Hepatocyte (in vitro differentiated cells): ENCODE data around the gene MBD5. TPM values are rescaled to one million over a fixed set of nuclear protein-coding genes. Genes with fewer than 3 reads are reported as not detected.
A peak's percentile ranks its signal among the peaks of the same experiment; 100 is the strongest.

Source experiments
- DNase-seq: peaks from one replicate; pipeline ENCODE4 v3.0.0-alpha.2; 2016; ENCODE audit warnings: low spot score
- H2AFZ ChIP-seq: fragments of 200-600 bp; sonication (generic); 2 replicates; pipeline ENCODE4 v1.6.0; 2016; ENCODE audit warnings: antibody characterized with exemption, mild to moderate bottlenecking
- H3K27ac ChIP-seq: fragments of 200-600 bp; sonication (generic); 2 replicates; pipeline ENCODE4 v1.5.1; 2016; ENCODE audit warnings: mild to moderate bottlenecking
- H3K27me3 ChIP-seq: fragments of 200-600 bp; sonication (generic); 2 replicates; pipeline ENCODE4 v1.6.1; 2016
- H3K36me3 ChIP-seq: fragments of 200-600 bp; sonication (generic); replicated peaks from 2 replicates; pipeline ENCODE4 v1.5.1; 2016; ENCODE audit warnings: low read depth; ENCODE audit not compliant: insufficient read depth
- H3K4me1 ChIP-seq: fragments of 200-600 bp; sonication (generic); 2 replicates; pipeline ENCODE4 v1.5.1; 2016; ENCODE audit warnings: mild to moderate bottlenecking, moderate library complexity; ENCODE audit not compliant: insufficient read depth
- H3K4me2 ChIP-seq: fragments of 200-600 bp; sonication (generic); 2 replicates; pipeline ENCODE4 v1.6.0; 2016
- H3K4me3 ChIP-seq: fragments of 200-600 bp; sonication (generic); 2 replicates; pipeline ENCODE4 v1.5.1; 2016; ENCODE audit warnings: mild to moderate bottlenecking
- H3K79me2 ChIP-seq: fragments of 200-600 bp; sonication (generic); 2 replicates; pipeline ENCODE4 v1.6.0; 2017; ENCODE audit warnings: mild to moderate bottlenecking
- H3K9me2 ChIP-seq: fragments of 200-600 bp; sonication (generic); replicated peaks from 2 replicates; pipeline ENCODE4 v1.6.0; 2017; ENCODE audit warnings: mild to moderate bottlenecking; ENCODE audit not compliant: insufficient read depth
- H3K9me3 ChIP-seq: fragments of 200-600 bp; sonication (generic); 2 replicates; pipeline ENCODE4 v1.5.1; 2016; ENCODE audit warnings: low read depth, mild to moderate bottlenecking
- H4K20me1 ChIP-seq: fragments of 200-600 bp; sonication (generic); 2 replicates; pipeline ENCODE4 v1.6.0; 2016; ENCODE audit warnings: mild to moderate bottlenecking; ENCODE audit not compliant: insufficient read depth, poor library complexity, severe bottlenecking
- EZH2 ChIP-seq: fragments of 200-600 bp; sonication (generic); IDR thresholded peaks from 2 replicates; pipeline ENCODE4 v1.6.1; 2016; ENCODE audit warnings: antibody characterized with exemption, mild to moderate bottlenecking, borderline replicate concordance
- EZH2phosphoT487 ChIP-seq: fragments of 200-600 bp; sonication (generic); IDR thresholded peaks from one replicate; pipeline ENCODE4 v1.6.1; 2018; ENCODE audit warnings: antibody characterized with exemption, mild to moderate bottlenecking, low read depth, moderate library complexity; ENCODE audit not compliant: unreplicated experiment, severe bottlenecking
- WGBS: methylation state at CpG from one replicate; pipeline ENCODE4 v1.1.6; 2016; ENCODE audit warnings: low lambda C conversion rate; ENCODE audit errors: missing lambda C conversion rate; 5-methylcytosine and 5-hydroxymethylcytosine counted together
- polyA plus RNA-seq: library from polyadenylated mRNA; unstranded; fragments of >200 nt; fragmentation: Nextera tagmentation; extraction: Ambion mirVana; gene quantifications from 2 replicates; pipeline ENCODE4 v1.2.1, GENCODE V29; 2016
- total RNA-seq: library from RNA; depleted of rRNA; stranded (reverse); fragments of >200 nt; gene quantifications from 2 replicates; pipeline ENCODE4 v1.2.3, GENCODE V29; 2014
- TF ChIP-seq, protein P1 (sequence below): fragments of 200-600 bp; sonication (generic); IDR thresholded peaks from 2 replicates; pipeline ENCODE4 v1.5.1; 2016; ENCODE audit warnings: antibody characterized with exemption, mild to moderate bottlenecking; ENCODE audit not compliant: poor library complexity

MBD5 gene
- total and polyA plus RNA-seq, 2 experiments from 2014 or later = 20.9 to 36.2 TPM

DNA sequence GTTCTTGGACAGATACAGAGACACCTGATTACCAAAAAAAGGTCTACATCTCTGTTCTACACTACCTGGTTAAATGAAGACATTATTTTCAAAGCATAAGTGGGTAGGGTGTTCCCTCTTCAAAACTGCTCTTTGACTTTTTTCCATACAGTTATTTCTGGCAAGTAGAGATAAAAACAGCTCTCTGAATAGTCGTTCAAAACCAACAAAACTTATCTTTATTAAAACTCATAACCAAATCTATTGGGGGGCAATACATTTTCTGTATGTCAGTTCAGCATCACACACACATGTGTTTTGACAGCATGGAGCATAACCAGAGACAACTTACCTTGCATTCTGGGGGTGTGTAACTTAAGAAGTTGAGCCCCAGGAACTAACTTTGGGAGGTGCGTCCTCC lies 474.7 kb downstream of the MBD5 start:
- 82% methylated on average over 2 of the region's 2 CpGs for WGBS

DNA sequence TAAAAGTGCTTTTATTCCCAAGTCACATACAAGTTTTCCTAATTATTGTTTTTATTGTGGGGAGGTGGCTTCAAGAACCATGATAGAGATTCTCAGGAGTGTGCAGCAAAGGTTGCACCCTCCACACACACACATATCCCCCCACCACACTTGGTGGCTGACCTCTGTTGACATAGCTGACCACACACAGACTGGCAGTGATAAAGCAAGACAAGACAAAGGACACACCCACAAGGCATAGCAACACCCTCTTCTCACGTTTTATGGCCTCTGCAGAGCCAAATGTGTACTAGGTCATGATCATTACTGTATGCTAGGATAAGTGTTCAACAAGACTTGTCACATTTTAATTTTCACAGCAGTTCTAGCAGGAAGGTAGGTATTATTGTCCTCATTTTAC lies 480.7 kb downstream of the MBD5 start:
- 22% methylated on average over 1 of the region's 1 CpG for WGBS
- H3K27me3 ChIP-seq = no peaks in the 10 kb centered on the region
- H2AFZ ChIP-seq = no peak overlapping the region
- H4K20me1 ChIP-seq = no peaks in the 10 kb centered on the region
- H3K27ac ChIP-seq = no peak overlapping the region
- H3K36me3 ChIP-seq = no peaks in the 10 kb centered on the region
- H3K9me2 ChIP-seq = no peaks in the 10 kb centered on the region
- H3K4me1 ChIP-seq = no peaks in the 10 kb centered on the region
- TF ChIP-seq EZH2 (no peak), EZH2phosphoT487 (no peak)
- TF ChIP-seq, protein P1, sequence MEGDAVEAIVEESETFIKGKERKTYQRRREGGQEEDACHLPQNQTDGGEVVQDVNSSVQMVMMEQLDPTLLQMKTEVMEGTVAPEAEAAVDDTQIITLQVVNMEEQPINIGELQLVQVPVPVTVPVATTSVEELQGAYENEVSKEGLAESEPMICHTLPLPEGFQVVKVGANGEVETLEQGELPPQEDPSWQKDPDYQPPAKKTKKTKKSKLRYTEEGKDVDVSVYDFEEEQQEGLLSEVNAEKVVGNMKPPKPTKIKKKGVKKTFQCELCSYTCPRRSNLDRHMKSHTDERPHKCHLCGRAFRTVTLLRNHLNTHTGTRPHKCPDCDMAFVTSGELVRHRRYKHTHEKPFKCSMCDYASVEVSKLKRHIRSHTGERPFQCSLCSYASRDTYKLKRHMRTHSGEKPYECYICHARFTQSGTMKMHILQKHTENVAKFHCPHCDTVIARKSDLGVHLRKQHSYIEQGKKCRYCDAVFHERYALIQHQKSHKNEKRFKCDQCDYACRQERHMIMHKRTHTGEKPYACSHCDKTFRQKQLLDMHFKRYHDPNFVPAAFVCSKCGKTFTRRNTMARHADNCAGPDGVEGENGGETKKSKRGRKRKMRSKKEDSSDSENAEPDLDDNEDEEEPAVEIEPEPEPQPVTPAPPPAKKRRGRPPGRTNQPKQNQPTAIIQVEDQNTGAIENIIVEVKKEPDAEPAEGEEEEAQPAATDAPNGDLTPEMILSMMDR = no peak
- H3K79me2 ChIP-seq = no peaks in the 10 kb centered on the region
- H3K4me3 ChIP-seq = no peak overlapping the region
- no peaks in the 10 kb centered on the region for H3K9me3 ChIP-seq
- no peak for DNase-seq
- no peak overlapping the region for H3K4me2 ChIP-seq

More for the DNA sequence above, 474.7 kb downstream of the MBD5 start:
- Histone ChIP-seq H3K36me3 (no peaks in the 10 kb centered on the region), H2AFZ (no peak overlapping the region), H3K9me2 (no peaks in the 10 kb centered on the region), H3K27ac (no peak overlapping the region), H4K20me1 (no peaks in the 10 kb centered on the region), H3K4me2 (no peak overlapping the region), H3K79me2 (no peaks in the 10 kb centered on the region), H3K27me3 (no peaks in the 10 kb centered on the region), H3K9me3 (no peaks in the 10 kb centered on the region), H3K4me1 (no peaks in the 10 kb centered on the region), H3K4me3 (no peak overlapping the region)
- TF ChIP-seq EZH2phosphoT487 = no peak
- DNase-seq = no peak

DNA sequence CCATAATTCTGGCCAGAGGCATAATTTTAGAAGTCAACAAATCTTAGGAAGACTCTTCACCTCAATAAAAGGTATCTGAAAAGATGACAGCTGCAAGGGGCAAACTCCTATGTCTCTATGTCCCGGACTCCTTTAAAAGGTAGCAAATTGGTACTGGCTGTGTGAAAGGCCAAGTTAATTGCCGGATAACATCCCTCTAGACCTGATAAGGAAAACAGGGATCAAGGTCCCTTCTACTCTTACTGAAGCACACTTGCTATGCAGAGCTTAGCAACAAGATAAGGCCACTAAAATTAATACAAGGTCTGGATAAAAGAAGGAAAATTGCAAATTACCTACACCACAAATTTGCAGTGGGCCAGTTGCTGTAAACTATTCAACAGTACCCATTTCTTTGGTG lies 482.6 kb downstream of the MBD5 start:
- TF ChIP-seq EZH2 = no peak
- TF ChIP-seq EZH2phosphoT487 = no peak
- Histone ChIP-seq H2AFZ (no peak overlapping the region), H3K9me3 (no peaks in the 10 kb centered on the region), H4K20me1 (no peaks in the 10 kb centered on the region), H3K4me1 (no peaks in the 10 kb centered on the region), H3K9me2 (no peaks in the 10 kb centered on the region), H3K36me3 (no peaks in the 10 kb centered on the region), H3K4me3 (no peak overlapping the region), H3K79me2 (no peaks in the 10 kb centered on the region), H3K4me2 (no peak overlapping the region), H3K27me3 (no peaks in the 10 kb centered on the region), H3K27ac (no peak overlapping the region)
- DNase-seq = peak; percentile 30
- 60% methylated on average over 2 of the region's 2 CpGs for WGBS

DNA sequence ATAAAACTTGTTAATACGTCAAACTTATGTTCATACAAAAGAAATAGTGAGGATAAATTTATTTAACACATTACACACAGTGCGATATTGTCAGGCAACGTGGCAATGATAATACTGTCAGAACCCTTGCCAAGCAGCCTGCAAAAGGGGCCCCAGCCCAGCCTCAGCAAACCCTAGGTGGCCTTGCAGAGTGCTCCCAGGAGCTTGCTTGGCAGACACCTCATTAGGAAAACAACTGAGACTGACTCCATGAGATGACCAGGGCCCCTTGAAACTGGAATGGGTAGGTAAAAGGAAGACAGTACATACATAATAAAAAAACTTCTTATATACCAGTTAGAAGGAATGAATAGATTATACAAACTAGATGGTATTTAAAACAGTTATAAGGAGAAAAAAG lies 487.1 kb downstream of the MBD5 start:
- Histone ChIP-seq H3K36me3 (no peaks in the 10 kb centered on the region), H3K4me1 (no peaks in the 10 kb centered on the region), H3K9me2 (no peaks in the 10 kb centered on the region), H3K27ac (no peak overlapping the region), H3K9me3 (no peaks in the 10 kb centered on the region), H3K27me3 (no peaks in the 10 kb centered on the region), H4K20me1 (no peaks in the 10 kb centered on the region), H3K79me2 (no peaks in the 10 kb centered on the region), H3K4me3 (no peak overlapping the region), H3K4me2 (no peak overlapping the region), H2AFZ (no peak overlapping the region)
- no peak for DNase-seq
- no peak for TF ChIP-seq EZH2
- no peak for TF ChIP-seq EZH2phosphoT487
- TF ChIP-seq, protein P1 = no peak
- 76% methylated on average over 3 of the region's 3 CpGs for WGBS
